ENCODE results near the gene SPIRE2. TPM values are rescaled to one million over a fixed set of nuclear protein-coding genes. Genes with fewer than 3 reads are reported as not detected.

Gene SPIRE2
- total and polyA plus RNA-seq, 2 donors (not counting 1 experiment from before 2014, with no cell fraction given): 0.98 to 2.0 TPM

- POLR2A ChIA-PET: no interaction called here
These were observed 19.0 kb downstream of the SPIRE2 start for GRCh38 chr16:89847051-89847939.

More at GRCh38 chr16:89847051-89847939, 19.0 kb downstream of the SPIRE2 start:
- H3K9me3 Mint-ChIP-seq (ENCODE audit: insufficient read depth): no peaks in the 10 kb centered on the region
- ATAC-seq (ENCODE audit: low read depth) (no peak), DNase-seq (no peak)
- no peak overlapping the region for H3K9ac ChIP-seq (ENCODE audit: low read length)
- CTCF ChIA-PET: interaction anchor here (0.6 kb wide), 1 partner anchor 10 kb away, joined by 3 read pairs; no protein-coding TSS in a partner anchor
- H3K4me3 Mint-ChIP-seq: no peak overlapping the region
- H3K9me3 ChIP-seq (ENCODE audit: control extremely low read depth in 1 of 3, control insufficient read depth in 2 of 3, insufficient read depth in 1 of 3, low read length in 2 of 3): no peaks in the 10 kb centered on the region
- H3K27me3 ChIP-seq (replicated peaks in 1 of 4; ENCODE audit: control extremely low read depth in 1 of 4, control insufficient read depth in 3 of 4, insufficient read depth in 4 of 4, low read length in 3 of 4): no peaks in the 10 kb centered on the region
- H3K4me1 Mint-ChIP-seq: peaks cover 10% of the 10 kb centered on the region
- H4K20me1 ChIP-seq (ENCODE audit: control insufficient read depth, insufficient read depth, low read length, poor library complexity, severe bottlenecking): no peaks in the 10 kb centered on the region
- no peak overlapping the region for H2AFZ ChIP-seq (ENCODE audit: insufficient read depth, low read depth, low read length, poor library complexity, severe bottlenecking)
- H3K27ac Mint-ChIP-seq: no peak overlapping the region
- no peaks in the 10 kb centered on the region for H3K36me3 ChIP-seq (replicated peaks in 1 of 2; ENCODE audit: control extremely low read depth in 1 of 2, control insufficient read depth in 1 of 2, extremely low read depth in 1 of 2, insufficient read depth in 2 of 2, low read length in 1 of 2)
- no peak overlapping the region for H3K4me2 ChIP-seq (replicated peaks; ENCODE audit: low read depth, low read length, poor library complexity, severe bottlenecking)
- H3K27ac ChIP-seq (ENCODE audit: low read length in 2 of 2): no peak overlapping the region
- intact Hi-C loops (cut with micrococcal nuclease): no loop called here
- TF ChIP-seq EZH2 (IDR thresholded peaks at IDR 0.05; ENCODE audit: borderline replicate concordance, insufficient read depth, low read depth, low read length, poor library complexity, severe bottlenecking) (no peak), CTCF (IDR thresholded peaks at IDR 0.05) (no peak)
- H3K4me3 ChIP-seq (ENCODE audit: control extremely low read depth in 1 of 5, extremely low read depth in 1 of 5, insufficient read depth in 1 of 5, low read depth in 2 of 5, low read length in 4 of 5): no peak overlapping the region
- WGBS (ENCODE audit: insufficient coverage): 91% methylated on average over 25 of the region's 26 CpGs
- peaks cover 6 to 11% of the 10 kb centered on the region in 2 donors for H3K4me1 ChIP-seq (ENCODE audit: control insufficient read depth in 2 of 2, insufficient read depth in 2 of 2, low read length in 2 of 2)
- H3K79me2 ChIP-seq (ENCODE audit: control insufficient read depth, insufficient read depth, low read length): no peaks in the 10 kb centered on the region
- peaks cover 3% of the 10 kb centered on the region for H3K27me3 Mint-ChIP-seq
